GM19397 (cell line): ENCODE measurements around the gene THSD4.

Experiments
- ATAC-seq: cut with Tn5 transposase; IDR thresholded peaks from one replicate; pipeline ENCODE4 v1.9.1; 2021; ENCODE audit warnings: mild to moderate bottlenecking, moderate library complexity; ENCODE audit not compliant: unreplicated experiment

The THSD4 gene

DNA sequence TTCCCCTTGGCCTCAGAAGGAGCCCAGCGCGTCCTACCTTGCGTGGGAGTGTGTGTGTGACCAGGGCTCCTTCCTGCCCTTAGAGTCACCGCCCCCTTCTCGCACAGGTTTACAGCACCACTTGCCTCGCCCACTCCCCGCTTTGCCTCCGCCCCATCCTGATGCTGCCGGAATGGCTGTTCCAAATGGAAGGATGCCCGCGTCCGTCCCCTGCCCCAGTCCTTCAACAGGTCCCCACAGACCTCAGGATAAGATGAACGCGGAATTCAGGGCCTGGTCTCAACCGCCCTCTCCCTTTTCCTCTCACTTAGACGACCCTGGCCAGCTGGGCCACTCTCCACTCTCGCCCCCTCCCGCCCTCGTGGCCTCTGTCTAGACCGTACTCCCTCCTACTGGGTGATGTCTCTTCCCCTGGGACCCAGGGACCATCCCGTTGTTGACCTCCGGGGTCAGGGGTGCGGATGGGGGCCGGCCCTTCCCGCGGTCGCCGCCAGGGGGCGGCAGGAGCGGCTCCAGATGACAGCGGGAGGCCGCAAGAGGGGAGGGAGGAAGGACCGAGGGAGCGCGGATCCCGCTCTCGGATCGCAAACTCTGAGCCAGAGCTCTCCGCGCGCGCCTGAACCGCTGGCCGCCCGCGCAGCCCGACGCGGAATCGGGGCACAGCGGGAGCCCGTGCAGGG is at the start of gene THSD4:
Gene THSD4 (plus strand): TSS at position 585 of the 680 bp plus-strand sequence.
- ATAC-seq, result peak; percentile 81

GRCh38 chr15:71066983-71067382 is 48.3 kb upstream of the THSD4 start:
- ATAC-seq, result no peak

GRCh38 chr15:71069693-71070092 is 45.6 kb upstream of the THSD4 start:
- no peak for ATAC-seq

DNA sequence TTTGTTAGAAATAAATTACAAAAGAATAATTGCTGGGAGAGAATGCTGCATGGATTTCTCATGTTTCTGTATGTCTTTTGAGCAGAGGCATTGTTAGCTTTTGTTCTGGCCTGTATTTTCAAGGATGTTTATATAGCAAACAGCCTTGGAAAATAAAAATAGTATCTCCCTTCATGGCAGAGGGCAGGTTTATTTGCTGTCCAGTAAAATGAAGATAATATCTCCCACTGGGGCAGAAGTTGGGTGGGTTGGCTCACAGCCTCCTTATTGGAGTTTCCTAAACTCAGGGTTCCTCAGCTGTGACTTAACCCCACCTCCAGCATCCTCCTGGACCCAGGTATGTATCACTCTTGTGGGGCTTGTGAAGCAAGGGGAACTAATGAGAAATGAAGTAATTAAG is 43.7 kb upstream of the THSD4 start:
- ATAC-seq, result no peak

DNA sequence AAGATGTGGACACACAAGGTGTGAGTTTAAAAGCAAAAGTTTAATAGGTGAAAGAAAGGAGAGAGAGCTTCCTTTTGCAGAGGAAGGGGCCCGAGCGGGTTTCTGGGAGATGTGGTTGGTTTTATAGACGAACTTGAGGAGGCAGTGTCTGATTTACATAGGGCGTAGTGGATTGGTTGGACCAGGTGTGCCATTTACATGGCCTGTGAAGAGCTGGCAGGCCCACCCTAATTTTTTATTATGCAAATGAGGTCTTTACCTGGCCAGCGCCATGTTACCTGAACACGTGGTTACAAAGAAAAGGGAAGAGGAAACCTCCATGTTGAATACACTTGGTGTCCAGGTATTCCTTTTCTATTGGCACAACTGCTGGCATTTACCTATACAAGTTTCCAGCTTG is 42.8 kb upstream of the THSD4 start:
- no peak for ATAC-seq

GRCh38 chr15:71078506-71079207 is 36.6 kb upstream of the THSD4 start:
- ATAC-seq, result no peak

GRCh38 chr15:71079208-71080044 is 35.8 kb upstream of the THSD4 start:
- no peak for ATAC-seq

- no peak for ATAC-seq
Observed at GRCh38 chr15:71080166-71080565, 35.1 kb upstream of the THSD4 start.

GRCh38 chr15:71080705-71081104 is 34.6 kb upstream of the THSD4 start:
- no peak for ATAC-seq

GRCh38 chr15:71082803-71083202 is 32.5 kb upstream of the THSD4 start:
- no peak for ATAC-seq

- no peak for ATAC-seq
Observed at GRCh38 chr15:71083349-71083748, 31.9 kb upstream of the THSD4 start.

DNA sequence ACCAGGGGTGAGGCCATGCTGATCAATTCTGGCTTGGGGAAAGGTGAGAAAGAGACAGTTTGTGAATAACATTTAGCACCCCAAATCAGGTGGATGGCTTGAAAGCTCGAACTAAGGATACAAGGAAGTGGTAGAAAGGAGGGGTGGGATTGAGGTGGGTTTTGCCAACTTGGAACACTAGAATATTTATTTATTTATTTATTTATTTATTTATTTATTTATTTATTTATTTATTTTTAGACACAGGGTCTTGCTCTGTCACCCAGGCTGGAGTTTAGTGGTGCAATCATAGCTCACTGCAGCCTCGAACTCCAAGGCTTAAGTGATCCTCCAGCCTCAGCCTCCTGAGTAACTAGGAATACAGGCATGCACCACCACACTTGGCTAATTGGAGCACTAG is 31.0 kb upstream of the THSD4 start:
- no peak for ATAC-seq

DNA sequence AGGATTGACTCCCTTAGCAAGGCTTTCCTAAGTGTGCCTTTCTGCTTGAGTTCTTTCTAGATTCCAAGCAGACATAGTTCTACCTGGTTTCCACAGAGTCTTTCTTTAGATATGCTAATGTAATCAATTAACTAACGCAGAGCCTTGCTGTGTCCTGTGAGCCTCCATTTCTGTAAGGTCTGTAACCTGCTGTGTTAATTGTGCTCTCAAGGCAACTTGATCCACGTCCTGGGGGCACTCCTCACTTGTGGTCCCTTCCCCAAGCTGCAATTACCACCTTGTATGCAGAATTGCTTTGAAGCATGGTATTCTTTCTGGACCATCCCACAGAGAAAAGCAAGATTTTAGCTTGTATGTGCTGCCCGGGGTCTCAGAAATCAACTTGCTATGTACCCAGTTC is 29.5 kb upstream of the THSD4 start:
- no peak for ATAC-seq

DNA sequence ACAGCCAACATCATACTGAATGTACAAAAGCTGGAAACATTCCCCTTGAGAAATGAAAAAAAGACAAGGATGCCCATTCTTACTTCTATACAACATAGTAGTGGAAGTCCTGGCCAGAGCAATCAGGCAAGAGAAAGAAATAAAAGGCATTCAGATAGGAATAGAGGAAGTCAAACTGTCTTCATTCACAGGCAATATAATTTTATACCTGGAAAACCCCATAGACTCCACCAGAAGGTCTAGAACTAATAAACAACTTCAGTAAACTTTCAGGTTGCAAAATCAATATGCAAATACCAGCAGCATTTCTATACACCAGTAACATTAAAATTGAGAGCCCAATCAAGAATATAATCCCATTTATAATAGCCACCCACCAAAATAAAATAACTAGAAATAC is 27.1 kb upstream of the THSD4 start:
- no peak for ATAC-seq

- ATAC-seq, result no peak
Observed at GRCh38 chr15:71088683-71089082, 26.6 kb upstream of the THSD4 start.

- no peak for ATAC-seq
Observed at GRCh38 chr15:71089801-71090200, 25.5 kb upstream of the THSD4 start.

DNA sequence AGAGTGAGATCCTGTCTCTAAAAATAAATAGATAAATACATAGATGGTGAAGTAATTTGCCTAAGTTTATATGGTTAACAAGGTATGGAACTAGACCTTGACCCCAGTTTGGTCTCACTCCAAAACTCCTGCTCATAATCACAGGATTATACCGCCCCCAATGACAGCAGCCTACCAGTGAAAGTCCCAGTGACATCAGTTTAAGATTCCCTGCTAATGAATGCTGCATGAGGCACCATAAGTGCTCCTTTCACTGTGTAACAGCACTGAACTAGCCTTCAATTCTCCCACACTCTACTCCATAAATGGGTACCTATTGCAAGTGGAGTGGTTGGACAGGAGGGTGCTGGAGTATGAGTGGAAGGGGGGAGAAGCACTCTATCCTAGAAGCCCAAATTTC is 23.7 kb upstream of the THSD4 start:
- ATAC-seq, result no peak

GRCh38 chr15:71092056-71092600 is 23.1 kb upstream of the THSD4 start:
- ATAC-seq, result no peak

DNA sequence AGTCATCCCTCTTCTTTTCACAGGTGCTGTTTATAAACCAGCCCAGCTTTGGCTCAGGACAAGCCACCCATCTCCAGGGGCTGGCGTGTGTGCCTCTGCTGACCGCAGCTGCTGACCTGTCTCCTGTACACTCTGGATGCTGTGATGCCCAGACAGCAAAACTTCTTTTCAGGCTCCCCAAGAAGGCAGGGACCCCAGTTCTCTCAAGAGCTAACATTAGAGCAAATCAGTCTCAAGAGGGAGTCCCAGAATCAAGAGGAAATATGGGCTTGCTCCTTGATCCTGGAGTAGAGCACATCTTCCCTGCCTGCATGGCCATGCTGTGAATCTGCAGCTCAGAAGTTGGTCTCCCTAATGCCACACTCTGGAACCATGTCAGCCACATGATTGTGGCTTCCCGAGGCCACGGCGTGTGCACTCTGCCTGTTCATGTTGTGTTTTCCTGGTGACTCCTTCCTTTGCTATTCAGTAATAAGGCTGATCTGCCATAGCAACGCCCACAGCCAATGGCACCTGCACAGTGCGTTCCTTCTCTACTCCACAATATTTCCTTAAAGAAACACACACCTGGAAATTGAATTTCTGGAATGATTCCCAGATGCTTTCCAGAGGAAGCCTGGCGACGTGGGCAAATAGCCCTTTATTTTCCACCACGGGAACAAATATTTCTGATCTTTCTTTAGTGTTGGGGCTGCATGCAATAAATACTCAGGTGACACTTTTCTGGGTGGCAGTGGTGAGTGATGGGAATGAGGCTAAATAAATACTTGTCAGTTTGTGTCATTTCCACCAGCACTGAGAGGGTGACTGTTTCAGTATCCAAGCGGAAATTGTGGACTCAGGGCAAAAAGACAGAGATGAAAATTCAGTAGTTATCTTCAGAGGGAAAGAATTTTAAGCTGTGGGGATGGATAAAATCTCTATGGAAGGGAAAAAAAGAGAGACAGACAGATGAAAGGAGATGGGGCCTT is 21.9 kb upstream of the THSD4 start:
- ATAC-seq, result no peak

DNA sequence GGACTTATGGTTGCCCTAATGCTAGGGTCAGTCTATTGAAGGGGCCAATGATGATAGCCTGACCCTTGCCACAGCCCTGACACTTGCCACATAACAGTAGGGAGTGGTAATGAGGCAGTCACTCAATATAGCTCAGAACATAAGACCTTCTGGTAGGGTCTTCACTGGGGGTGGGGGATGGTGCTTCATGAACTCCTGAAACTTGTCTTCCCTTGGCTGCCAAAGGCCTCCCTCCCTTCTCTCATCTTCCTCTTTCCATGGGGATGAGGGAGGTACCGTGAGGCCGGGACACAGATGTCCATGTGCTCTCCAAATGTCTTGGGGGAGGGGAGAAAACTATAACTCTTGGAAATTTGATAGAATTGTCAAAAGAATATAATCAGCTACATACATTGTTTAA is 21.1 kb upstream of the THSD4 start:
- ATAC-seq, result no peak
